ENCODE results near the gene CNTNAP1. TPM values are rescaled to one million over a fixed set of nuclear protein-coding genes. Genes with fewer than 3 reads are reported as not detected.

CNTNAP1 gene
- total RNA-seq, 4 donors from 2014 or later = 3.7 to 43.8 (median 10.1) TPM

DNA sequence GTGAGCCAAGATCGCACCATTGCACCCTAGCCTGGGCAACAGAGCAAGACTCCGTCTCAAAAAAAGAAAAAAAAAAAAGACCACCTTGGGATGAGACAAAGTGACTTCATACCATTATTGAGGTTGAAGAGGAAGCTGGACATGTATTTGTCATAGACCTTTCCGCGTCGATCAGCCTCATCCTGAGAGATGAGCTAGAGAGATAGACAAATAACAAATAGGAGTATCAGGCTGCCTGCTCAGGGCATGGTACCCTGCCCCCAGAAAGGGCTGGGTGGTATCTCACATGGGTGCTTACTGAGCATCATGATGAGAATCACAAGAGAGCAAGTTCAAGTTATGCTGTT is 22.1 kb downstream of the CNTNAP1 start:
- no peaks in the 10 kb centered on the region for H3K27me3 ChIP-seq
- no peak overlapping the region for H3K27ac ChIP-seq
- TF ChIP-seq CTCF (IDR thresholded peaks at IDR 0.05) (no peak), EP300 (IDR thresholded peaks at IDR 0.05; ENCODE audit: low read depth) (no peak), POLR2A (IDR thresholded peaks at IDR 0.05) (no peak), POLR2AphosphoS5 (IDR thresholded peaks at IDR 0.05) (no peak)
- 77 to 80% methylated on average over 5 of the region's 5 CpGs for WGBS, 2 donors (ENCODE audit: low coverage in 1 of 2)
- in situ Hi-C loops (cut with MboI; ENCODE audit: low pct_ligation_motif_present in 1 of 4, low pct_unique_long_range_greater_than_20kb in 1 of 4, low sequenced_read_pairs in 3 of 4) (loop anchor here in 2 of 4 donors (25.0 kb wide), 1 partner anchor 233 kb away; no protein-coding TSS in a partner anchor), intact Hi-C loops (cut with DNase I; ENCODE audit: low total_unique reads) (no loop called here)
- H3K36me3 ChIP-seq = peaks cover 0 to 78% (median 36%) of the 10 kb centered on the region in 4 donors
- no peaks in the 10 kb centered on the region for H3K9me3 ChIP-seq
- peaks cover 0 to under 1% (median 0%) of the 10 kb centered on the region in 4 donors for H3K4me1 ChIP-seq
- DNase-seq = no peak
- H3K4me3 ChIP-seq = no peak overlapping the region

- 60 to 93% methylated on average over 2 to 8 of the region's 8 CpGs for WGBS, 2 donors (ENCODE audit: low coverage in 1 of 2)
- peaks cover 0 to 83% (median 39%) of the 10 kb centered on the region in 4 donors for H3K36me3 ChIP-seq
- H3K9me3 ChIP-seq = no peaks in the 10 kb centered on the region
- TF ChIP-seq POLR2A (IDR thresholded peaks at IDR 0.05) (no peak), CTCF (IDR thresholded peaks at IDR 0.05) (no peak), EP300 (IDR thresholded peaks at IDR 0.05; ENCODE audit: low read depth) (no peak), POLR2AphosphoS5 (IDR thresholded peaks at IDR 0.05) (no peak)
- in situ Hi-C loops (cut with MboI; ENCODE audit: low pct_ligation_motif_present in 1 of 4, low pct_unique_long_range_greater_than_20kb in 1 of 4, low sequenced_read_pairs in 3 of 4) (loop anchor here in 2 of 4 donors (25.0 kb wide), 1 partner anchor 232 kb away; no protein-coding TSS in a partner anchor), intact Hi-C loops (cut with DNase I; ENCODE audit: low total_unique reads) (no loop called here)
- no peak for DNase-seq
- H3K27me3 ChIP-seq = no peaks in the 10 kb centered on the region
- H3K4me3 ChIP-seq = no peak overlapping the region
- H3K27ac ChIP-seq = peak overlapping the region in 2 of 4 donors; percentile 1 to 3
- H3K4me1 ChIP-seq = no peaks in the 10 kb centered on the region
Measured at GRCh38 chr17:42704837-42705494, 22.6 kb downstream of the CNTNAP1 start.

DNA sequence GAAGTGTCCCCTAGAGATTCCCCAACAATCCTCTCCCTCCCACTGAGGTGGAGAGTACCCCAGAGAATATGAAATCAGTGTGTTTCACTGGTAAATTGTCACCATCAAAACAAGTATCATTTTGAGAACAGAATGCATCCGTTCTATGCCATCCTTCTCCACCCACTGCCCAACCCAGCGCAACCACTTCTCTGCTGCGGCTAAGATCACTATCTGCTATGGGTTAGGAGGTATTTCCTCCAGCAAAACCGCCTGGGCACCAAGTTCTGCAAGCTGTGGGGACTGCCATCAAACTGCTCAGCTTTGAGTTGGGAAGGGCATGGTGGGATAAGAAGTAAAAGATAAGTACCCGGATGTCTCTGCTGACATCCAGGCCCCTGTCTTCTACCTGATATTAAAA is 24.4 kb downstream of the CNTNAP1 start:
- no peak overlapping the region for H3K4me3 ChIP-seq
- in situ Hi-C loops (cut with MboI; ENCODE audit: low pct_ligation_motif_present in 1 of 4, low pct_unique_long_range_greater_than_20kb in 1 of 4, low sequenced_read_pairs in 3 of 4) (loop anchor here in 2 of 4 donors (25.0 kb wide), 1 partner anchor 231 kb away; no protein-coding TSS in a partner anchor), intact Hi-C loops (cut with DNase I; ENCODE audit: low total_unique reads) (no loop called here)
- H3K27ac ChIP-seq = no peak overlapping the region
- no peaks in the 10 kb centered on the region for H3K27me3 ChIP-seq
- H3K36me3 ChIP-seq = peaks cover 3 to 98% (median 47%) of the 10 kb centered on the region in 4 donors
- H3K4me1 ChIP-seq = no peaks in the 10 kb centered on the region
- no peaks in the 10 kb centered on the region for H3K9me3 ChIP-seq
- WGBS, 2 donors (ENCODE audit: low coverage in 1 of 2) = 90% methylated on average over 5 of the region's 5 CpGs; no CpG with 5 or more reads in 1 of the 2 donors
- TF ChIP-seq CTCF (IDR thresholded peaks at IDR 0.05) (no peak), POLR2AphosphoS5 (IDR thresholded peaks at IDR 0.05) (no peak), EP300 (IDR thresholded peaks at IDR 0.05; ENCODE audit: low read depth) (no peak), POLR2A (IDR thresholded peaks at IDR 0.05) (no peak)
- no peak for DNase-seq

DNA sequence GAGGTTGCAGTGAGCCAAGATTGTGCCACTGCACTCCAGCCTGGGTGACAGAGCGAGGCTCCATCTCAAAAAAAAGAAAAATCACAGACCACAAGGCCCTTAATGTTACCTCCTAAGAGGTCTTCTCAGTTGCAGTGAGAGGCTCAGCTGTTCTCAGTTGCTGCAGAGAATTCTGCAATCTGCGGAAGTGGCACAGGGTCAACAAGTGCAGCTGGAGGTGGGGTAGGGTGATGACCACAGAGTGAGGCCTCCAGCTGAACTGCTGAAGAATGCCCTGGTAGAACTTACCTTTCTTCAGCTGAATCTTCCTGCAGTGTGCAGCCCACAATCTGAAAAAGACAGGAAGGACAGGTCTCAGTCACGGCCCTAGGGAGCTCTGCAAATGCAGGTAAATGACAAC is 26.3 kb downstream of the CNTNAP1 start:
- Histone ChIP-seq H3K27me3 (no peaks in the 10 kb centered on the region), H3K27ac (no peak overlapping the region), H3K9me3 (no peaks in the 10 kb centered on the region), H3K4me1 (no peaks in the 10 kb centered on the region), H3K4me3 (no peak overlapping the region), H3K36me3 (peaks cover 3 to 92% (median 45%) of the 10 kb centered on the region in 4 donors)
- 98% methylated on average over 3 of the region's 3 CpGs; no CpG with 5 or more reads in 1 of the 2 donors for WGBS, 2 donors (ENCODE audit: low coverage in 1 of 2)
- intact Hi-C loops (cut with DNase I; ENCODE audit: low total_unique reads) (no loop called here), in situ Hi-C loops (cut with MboI; ENCODE audit: low pct_ligation_motif_present in 1 of 4, low pct_unique_long_range_greater_than_20kb in 1 of 4, low sequenced_read_pairs in 3 of 4) (loop anchor here in 2 of 4 donors (25.0 kb wide), 1 partner anchor 229 kb away; no protein-coding TSS in a partner anchor)
- DNase-seq = no peak
- TF ChIP-seq EP300 (IDR thresholded peaks at IDR 0.05; ENCODE audit: low read depth) (no peak), POLR2A (IDR thresholded peaks at IDR 0.05) (no peak), POLR2AphosphoS5 (IDR thresholded peaks at IDR 0.05) (no peak), CTCF (IDR thresholded peaks at IDR 0.05) (no peak)

Data from transverse colon (tissue), 4 donors.